ENCODE results near the gene ZNF484. TPM values are rescaled to one million over a fixed set of nuclear protein-coding genes. Genes with fewer than 3 reads are reported as not detected.
"Not testable (repeated sequence)": the region's sequence is repeated elsewhere in the genome, so short reads cannot be mapped to it uniquely, and the experiment has no call there.

The ZNF484 gene
- total RNA-seq, 2 donors from 2014 or later = 4.0 to 7.1 TPM

DNA sequence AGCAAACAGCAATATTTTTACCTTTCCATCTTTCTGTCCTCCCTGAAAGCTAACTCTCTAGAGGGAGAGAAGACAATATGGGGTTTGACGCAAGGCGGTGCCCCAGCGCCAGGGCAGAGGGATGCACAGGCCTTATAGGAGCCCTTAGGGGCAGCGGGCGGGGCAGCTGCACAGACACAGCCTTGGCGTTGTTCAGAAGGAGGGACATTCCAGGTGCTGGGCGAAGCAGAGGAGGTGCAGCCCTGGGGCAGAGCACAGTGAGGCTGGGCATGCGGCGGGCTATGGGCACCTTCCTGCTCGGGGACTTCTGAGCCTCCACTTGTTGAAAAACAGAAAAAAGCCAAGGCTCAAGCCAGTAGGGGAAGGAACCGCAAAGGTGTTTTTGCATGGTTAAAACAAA lies 79.5 kb downstream of the ZNF484 start:
- intact Hi-C loops (cut with DNase I) = no loop called here
- no peak overlapping the region for H3K27ac ChIP-seq
- no peak overlapping the region for H3K9ac ChIP-seq (ENCODE audit: low read depth in 2 of 2, low read length in 2 of 2)
- TF ChIP-seq, protein P1, sequence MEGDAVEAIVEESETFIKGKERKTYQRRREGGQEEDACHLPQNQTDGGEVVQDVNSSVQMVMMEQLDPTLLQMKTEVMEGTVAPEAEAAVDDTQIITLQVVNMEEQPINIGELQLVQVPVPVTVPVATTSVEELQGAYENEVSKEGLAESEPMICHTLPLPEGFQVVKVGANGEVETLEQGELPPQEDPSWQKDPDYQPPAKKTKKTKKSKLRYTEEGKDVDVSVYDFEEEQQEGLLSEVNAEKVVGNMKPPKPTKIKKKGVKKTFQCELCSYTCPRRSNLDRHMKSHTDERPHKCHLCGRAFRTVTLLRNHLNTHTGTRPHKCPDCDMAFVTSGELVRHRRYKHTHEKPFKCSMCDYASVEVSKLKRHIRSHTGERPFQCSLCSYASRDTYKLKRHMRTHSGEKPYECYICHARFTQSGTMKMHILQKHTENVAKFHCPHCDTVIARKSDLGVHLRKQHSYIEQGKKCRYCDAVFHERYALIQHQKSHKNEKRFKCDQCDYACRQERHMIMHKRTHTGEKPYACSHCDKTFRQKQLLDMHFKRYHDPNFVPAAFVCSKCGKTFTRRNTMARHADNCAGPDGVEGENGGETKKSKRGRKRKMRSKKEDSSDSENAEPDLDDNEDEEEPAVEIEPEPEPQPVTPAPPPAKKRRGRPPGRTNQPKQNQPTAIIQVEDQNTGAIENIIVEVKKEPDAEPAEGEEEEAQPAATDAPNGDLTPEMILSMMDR (IDR thresholded peaks at IDR 0.05) = no peak
- no peaks in the 10 kb centered on the region for H3K4me1 ChIP-seq
- peaks cover 3% of the 10 kb centered on the region for H3K27me3 ChIP-seq
- H3K36me3 ChIP-seq = no peaks in the 10 kb centered on the region
- DNase-seq = no peak
- no peak overlapping the region for H3K4me3 ChIP-seq
- no peaks in the 10 kb centered on the region for H3K9me3 ChIP-seq

DNA sequence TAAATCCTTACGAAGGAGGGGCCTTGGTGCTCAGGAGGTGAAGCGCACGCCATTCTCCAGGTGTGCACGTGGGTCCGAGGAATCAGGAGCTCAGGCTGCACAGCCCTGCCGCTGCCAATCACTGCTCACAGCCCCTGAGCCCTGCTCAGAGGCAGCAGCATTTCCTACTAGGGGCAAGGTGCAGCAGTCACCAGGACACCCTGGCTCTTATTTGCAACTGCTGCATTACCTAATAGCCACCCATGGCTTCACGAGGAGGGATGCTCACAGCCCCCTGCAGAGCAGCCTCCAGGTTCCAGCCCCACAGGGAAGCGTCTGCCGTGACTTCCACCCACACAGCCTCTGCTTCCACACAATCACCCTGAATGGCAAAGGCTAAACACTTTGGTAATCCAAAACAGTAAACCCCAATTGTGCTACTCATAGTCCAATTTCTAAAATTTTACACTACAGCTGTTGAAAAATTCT lies 81.5 kb downstream of the ZNF484 start:
- H3K27me3 ChIP-seq; DNase-seq; H3K4me1 ChIP-seq; H3K27ac ChIP-seq; H3K9me3 ChIP-seq; intact Hi-C loops (cut with DNase I); H3K4me3 ChIP-seq; H3K9ac ChIP-seq (ENCODE audit: low read depth in 2 of 2, low read length in 2 of 2); H3K36me3 ChIP-seq: not testable (repeated sequence)

DNA sequence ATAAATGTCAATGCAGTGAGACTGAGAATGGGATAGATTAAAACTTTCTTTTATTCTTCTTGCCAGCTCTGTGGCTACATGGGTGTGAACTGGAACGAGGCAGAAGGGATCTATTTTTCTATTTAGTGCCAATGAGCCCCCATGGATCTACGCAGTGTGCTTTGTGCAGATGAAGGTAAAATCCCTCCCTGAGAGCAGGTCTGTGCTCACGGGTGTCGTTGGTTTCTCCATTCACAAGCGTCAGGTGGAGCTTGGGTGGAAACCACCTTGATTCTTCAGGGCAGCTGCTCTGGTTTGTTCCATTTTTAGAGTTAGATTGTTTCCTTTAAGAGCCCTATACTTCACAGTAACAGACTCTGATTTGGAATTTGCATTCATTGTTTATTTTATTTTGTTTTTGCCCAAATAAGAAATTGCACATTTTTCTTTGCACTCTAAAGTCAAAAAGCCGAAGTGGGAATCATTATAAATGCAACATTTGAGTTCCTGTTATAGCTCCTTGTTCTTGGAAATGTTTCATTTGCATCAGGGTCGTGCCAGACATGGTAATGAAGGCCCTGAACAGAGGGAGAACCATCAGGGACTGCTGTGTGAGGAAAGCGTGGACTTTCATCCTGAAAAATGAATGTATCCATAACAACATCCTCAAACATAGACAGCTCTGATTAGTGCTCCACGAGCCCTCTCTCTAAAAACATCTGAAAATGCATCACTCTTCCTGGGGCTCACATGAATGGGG lies 82.1 kb downstream of the ZNF484 start:
- H3K36me3 ChIP-seq = no peaks in the 10 kb centered on the region
- H3K4me3 ChIP-seq = no peak overlapping the region
- no peak overlapping the region for H3K27ac ChIP-seq
- no peaks in the 10 kb centered on the region for H3K4me1 ChIP-seq
- TF ChIP-seq, protein P1 (IDR thresholded peaks at IDR 0.05) = no peak
- H3K9me3 ChIP-seq = no peaks in the 10 kb centered on the region
- no peak for DNase-seq
- H3K27me3 ChIP-seq = peaks cover 3% of the 10 kb centered on the region
- H3K9ac ChIP-seq (ENCODE audit: low read depth in 2 of 2, low read length in 2 of 2) = no peak overlapping the region
- intact Hi-C loops (cut with DNase I) = no loop called here

Other genes with a start within 250 kb of the ZNF484 start
- 1 to 10 TPM; 8.2 to 8.4 TPM for gene IPPK, start 207.9 kb downstream of the ZNF484 start, total RNA-seq
- 1 to 10 TPM; 6.2 to 9.8 TPM for gene BICD2, start 113.2 kb downstream of the ZNF484 start, total RNA-seq
- 1 to 10 TPM; 1.8 to 2.3 TPM for gene FGD3, start 69.5 kb upstream of the ZNF484 start, total RNA-seq
- 1 to 10 TPM; 1.6 to 2.2 TPM for gene SUSD3, start 180.7 kb upstream of the ZNF484 start, total RNA-seq
- 10 to 100 TPM; 48.6 to 56.3 TPM for gene CARD19, start 218.2 kb upstream of the ZNF484 start, total RNA-seq

Measured in colonic mucosa (tissue), 4 donors.